Caco-2 (cell line): ENCODE measurements around the gene LYRM2. TPM values are rescaled to one million over a fixed set of nuclear protein-coding genes. Genes with fewer than 3 reads are reported as not detected.

Source experiments
- BruUV-seq: library from RNA; stranded (reverse); fragments of 400-500 nt; replicated peaks from 2 replicates; lab custom pipeline; 2021; lab: Mats Ljungman, UMichigan
- CTCF ChIA-PET: fragments of 300-600 bp; sonication (Branson Sonifier 250); formaldehyde crosslinking; loops from one replicate; lab custom pipeline; 2022; ENCODE audit warnings: antibody characterized with exemption; lab: Charles Lee
- POLR2A ChIA-PET: fragments of 300-600 bp; sonication (Branson Sonifier 250); formaldehyde crosslinking; loops from one replicate; lab custom pipeline; 2022; ENCODE audit warnings: antibody characterized with exemption; lab: Charles Lee
- DNase-seq, 2 experiments: peaks; one replicate each; pipeline versions ENCODE4 v3.0.0 to v3.0.0-alpha.2; 2020 to 2022
- H3K27me3 ChIP-seq: replicated peaks from 2 replicates; pipeline ENCODE4 v1.6.0; 2011; ENCODE audit warnings: low read length; ENCODE audit not compliant: control insufficient read depth, insufficient read depth
- H3K36me3 ChIP-seq: 2 replicates; pipeline ENCODE4 v1.5.1; 2011; ENCODE audit warnings: low read length; ENCODE audit not compliant: control insufficient read depth, insufficient read depth
- H3K4me1 ChIP-seq: fragments of 250-450 bp; sonication (Bioruptor Pico); 2 replicates; pipeline ENCODE4 v1.5.1; 2020; ENCODE audit warnings: mild to moderate bottlenecking
- H3K4me3 ChIP-seq: 2 replicates; pipeline ENCODE4 v1.5.1; 2011; ENCODE audit warnings: low read depth, mild to moderate bottlenecking, control low read depth, low read length
- H3K9me3 ChIP-seq: fragments of 250-450 bp; sonication (Bioruptor Pico); 2 replicates; pipeline ENCODE4 v1.5.1; 2020; ENCODE audit warnings: mild to moderate bottlenecking, moderate library complexity
- H3K27ac Mint-ChIP-seq: one replicate; pipeline ENCODE4 v1.8.0; 2022; ENCODE audit warnings: mixed read lengths; ENCODE audit not compliant: unreplicated experiment
- H3K27me3 Mint-ChIP-seq: one replicate; pipeline ENCODE4 v1.8.0; 2022; ENCODE audit warnings: mixed read lengths; ENCODE audit not compliant: insufficient read depth, unreplicated experiment
- H3K36me3 Mint-ChIP-seq: one replicate; pipeline ENCODE4 v1.8.0; 2022; ENCODE audit warnings: mild to moderate bottlenecking, mixed read lengths; ENCODE audit not compliant: insufficient read depth, unreplicated experiment
- H3K4me1 Mint-ChIP-seq: one replicate; pipeline ENCODE4 v1.8.0; 2022; ENCODE audit warnings: low read depth, mixed read lengths; ENCODE audit not compliant: unreplicated experiment
- H3K4me3 Mint-ChIP-seq: one replicate; pipeline ENCODE4 v1.8.0; 2022; ENCODE audit warnings: mild to moderate bottlenecking, moderate library complexity, mixed read lengths; ENCODE audit not compliant: unreplicated experiment
- H3K9me3 Mint-ChIP-seq: one replicate; pipeline ENCODE4 v1.8.0; 2022; ENCODE audit warnings: mixed read lengths; ENCODE audit not compliant: unreplicated experiment
- CTCF ChIP-seq, 2 experiments: fragments of 200-600 bp in 1 of 2; IDR thresholded peaks; 1 replicate in 1 of 2; 2 replicates in 1 of 2; pipeline versions ENCODE4 v1.5.1 to v1.8.0; 2011 to 2022; ENCODE audit warnings: antibody characterized with exemption in 1 of 2, control low read depth in 1 of 2, inconsistent platforms in 1 of 2, low read depth in 1 of 2, low read length in 1 of 2, mild to moderate bottlenecking in 1 of 2, moderate library complexity in 1 of 2; ENCODE audit not compliant: insufficient read depth in 1 of 2, severe bottlenecking in 1 of 2, unreplicated experiment in 1 of 2
- intact Hi-C: fragments of 100-400 bp; cut with micrococcal nuclease; formaldehyde crosslinking; loops from one replicate; pipeline ENCODE4 v1.10.0; 2022; ENCODE audit not compliant: unreplicated experiment
- total RNA-seq: library from RNA; stranded (reverse); gene quantifications from 2 replicates; pipeline ENCODE4 v1.2.3, GENCODE V29; 2022

The LYRM2 gene
- total RNA-seq, 1 experiment from 2014 or later, result 40.9 TPM

GRCh38 chr6:89542866-89543265 lies 95.7 kb downstream of the LYRM2 start:
- no peaks in the 10 kb centered on the region for H3K9me3 Mint-ChIP-seq
- BruUV-seq, result no TSS peak
- CTCF ChIA-PET, result no interaction called here
- TF ChIP-seq CTCF (IDR thresholded peaks at IDR 0.05; ENCODE audit: insufficient read depth in 1 of 2, low read depth in 1 of 2, low read length in 1 of 2, severe bottlenecking in 1 of 2, unreplicated experiment in 1 of 2), result no peak
- no peaks in the 10 kb centered on the region for H3K36me3 Mint-ChIP-seq
- POLR2A ChIA-PET, result interaction anchor here (1.0 kb wide), 1 partner anchor 42 kb away, joined by 3 read pairs; no protein-coding TSS in a partner anchor
- H3K27ac Mint-ChIP-seq, result no peak overlapping the region
- no peak for DNase-seq
- H3K4me3 Mint-ChIP-seq, result no peak overlapping the region
- no peaks in the 10 kb centered on the region for H3K36me3 ChIP-seq
- H3K27me3 Mint-ChIP-seq, result peaks cover 3% of the 10 kb centered on the region
- peaks cover 5% of the 10 kb centered on the region; the same call in 1 of the 2 replicates for H3K4me1 ChIP-seq
- H3K4me1 Mint-ChIP-seq, result no peaks in the 10 kb centered on the region
- H3K27me3 ChIP-seq, result no peaks in the 10 kb centered on the region
- intact Hi-C loops, result no loop called here
- H3K9me3 ChIP-seq, result no peaks in the 10 kb centered on the region
- no peak overlapping the region for H3K4me3 ChIP-seq

GRCh38 chr6:89542081-89542857 lies 96.3 kb downstream of the LYRM2 start:
- DNase-seq, result no peak
- H3K27ac Mint-ChIP-seq, result no peak overlapping the region
- no peak for TF ChIP-seq CTCF (IDR thresholded peaks at IDR 0.05; ENCODE audit: insufficient read depth in 1 of 2, low read depth in 1 of 2, low read length in 1 of 2, severe bottlenecking in 1 of 2, unreplicated experiment in 1 of 2)
- ChIA-PET POLR2A (interaction anchor here (1.0 kb wide), 1 partner anchor 41 kb away, joined by 3 read pairs; no protein-coding TSS in a partner anchor), CTCF (no interaction called here)
- BruUV-seq, result no TSS peak
- Histone ChIP-seq H3K27me3 (no peaks in the 10 kb centered on the region), H3K4me1 (peaks cover 5% of the 10 kb centered on the region; the same call in 1 of the 2 replicates), H3K9me3 (no peaks in the 10 kb centered on the region), H3K36me3 (no peaks in the 10 kb centered on the region), H3K4me3 (no peak overlapping the region)
- intact Hi-C loops, result no loop called here
- H3K9me3 Mint-ChIP-seq, result no peaks in the 10 kb centered on the region
- H3K36me3 Mint-ChIP-seq, result no peaks in the 10 kb centered on the region
- no peak overlapping the region for H3K4me3 Mint-ChIP-seq
- H3K27me3 Mint-ChIP-seq, result peaks cover 3% of the 10 kb centered on the region
- H3K4me1 Mint-ChIP-seq, result no peaks in the 10 kb centered on the region

GRCh38 chr6:89539779-89540178 lies 98.8 kb downstream of the LYRM2 start:
- H3K27me3 Mint-ChIP-seq, result peaks cover 3% of the 10 kb centered on the region
- no peaks in the 10 kb centered on the region for H3K36me3 ChIP-seq
- POLR2A ChIA-PET, result no interaction called here
- H3K27me3 ChIP-seq, result no peaks in the 10 kb centered on the region
- DNase-seq, result no peak
- no peaks in the 10 kb centered on the region for H3K9me3 ChIP-seq
- no TSS peak for BruUV-seq
- CTCF ChIA-PET, result no interaction called here
- H3K4me3 ChIP-seq, result no peak overlapping the region
- H3K9me3 Mint-ChIP-seq, result no peaks in the 10 kb centered on the region
- no peaks in the 10 kb centered on the region for H3K4me1 Mint-ChIP-seq
- intact Hi-C loops, result no loop called here
- peaks cover 5% of the 10 kb centered on the region; the same call in 1 of the 2 replicates for H3K4me1 ChIP-seq
- no peaks in the 10 kb centered on the region for H3K36me3 Mint-ChIP-seq
- no peak overlapping the region for H3K4me3 Mint-ChIP-seq
- H3K27ac Mint-ChIP-seq, result no peak overlapping the region
- TF ChIP-seq CTCF (IDR thresholded peaks at IDR 0.05; ENCODE audit: insufficient read depth in 1 of 2, low read depth in 1 of 2, low read length in 1 of 2, severe bottlenecking in 1 of 2, unreplicated experiment in 1 of 2), result no peak
